Measurements from ENCODE around the gene ARL3. TPM values are rescaled to one million over a fixed set of nuclear protein-coding genes. Genes with fewer than 3 reads are reported as not detected.
A peak's percentile ranks its signal among the peaks of the same experiment; 100 is the strongest.

Gene ARL3
- total RNA-seq, 1 donor from 2014 or later = 7.3 TPM

DNA sequence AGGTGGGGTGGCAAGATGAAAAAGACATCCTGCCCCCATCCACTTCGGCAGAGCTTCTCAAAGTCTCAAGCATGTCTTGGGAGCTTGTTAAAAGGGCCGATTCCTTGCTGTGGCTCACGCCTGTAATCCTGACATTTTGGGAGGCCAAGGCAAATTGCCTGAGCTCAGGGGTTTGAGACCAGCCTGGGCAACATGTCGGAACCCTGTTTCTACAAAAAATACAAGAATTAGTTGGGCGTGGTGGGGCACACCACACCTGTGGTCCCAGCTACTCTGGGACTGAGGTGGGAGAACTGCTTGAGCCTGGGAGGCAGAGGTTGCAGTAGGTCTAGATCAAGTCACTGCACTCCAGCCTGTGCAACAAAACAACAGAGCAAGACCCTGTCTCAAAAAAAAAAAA is 55.4 kb downstream of the ARL3 start:
- Histone ChIP-seq H3K27me3 (ENCODE audit: low read depth) (no peaks in the 10 kb centered on the region), H3K36me3 (peaks cover 49% of the 10 kb centered on the region), H3K9me3 (no peaks in the 10 kb centered on the region), H3K4me3 (no peak overlapping the region), H3K4me1 (peaks cover 72% of the 10 kb centered on the region), H3K27ac (peak overlapping the region; percentile 83)
- ATAC-seq (no peak), DNase-seq (peak; percentile 24)
- TF ChIP-seq, protein P1, sequence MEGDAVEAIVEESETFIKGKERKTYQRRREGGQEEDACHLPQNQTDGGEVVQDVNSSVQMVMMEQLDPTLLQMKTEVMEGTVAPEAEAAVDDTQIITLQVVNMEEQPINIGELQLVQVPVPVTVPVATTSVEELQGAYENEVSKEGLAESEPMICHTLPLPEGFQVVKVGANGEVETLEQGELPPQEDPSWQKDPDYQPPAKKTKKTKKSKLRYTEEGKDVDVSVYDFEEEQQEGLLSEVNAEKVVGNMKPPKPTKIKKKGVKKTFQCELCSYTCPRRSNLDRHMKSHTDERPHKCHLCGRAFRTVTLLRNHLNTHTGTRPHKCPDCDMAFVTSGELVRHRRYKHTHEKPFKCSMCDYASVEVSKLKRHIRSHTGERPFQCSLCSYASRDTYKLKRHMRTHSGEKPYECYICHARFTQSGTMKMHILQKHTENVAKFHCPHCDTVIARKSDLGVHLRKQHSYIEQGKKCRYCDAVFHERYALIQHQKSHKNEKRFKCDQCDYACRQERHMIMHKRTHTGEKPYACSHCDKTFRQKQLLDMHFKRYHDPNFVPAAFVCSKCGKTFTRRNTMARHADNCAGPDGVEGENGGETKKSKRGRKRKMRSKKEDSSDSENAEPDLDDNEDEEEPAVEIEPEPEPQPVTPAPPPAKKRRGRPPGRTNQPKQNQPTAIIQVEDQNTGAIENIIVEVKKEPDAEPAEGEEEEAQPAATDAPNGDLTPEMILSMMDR (IDR thresholded peaks at IDR 0.05) = no peak
- intact Hi-C loops (cut with DNase I) = no loop called here

DNA sequence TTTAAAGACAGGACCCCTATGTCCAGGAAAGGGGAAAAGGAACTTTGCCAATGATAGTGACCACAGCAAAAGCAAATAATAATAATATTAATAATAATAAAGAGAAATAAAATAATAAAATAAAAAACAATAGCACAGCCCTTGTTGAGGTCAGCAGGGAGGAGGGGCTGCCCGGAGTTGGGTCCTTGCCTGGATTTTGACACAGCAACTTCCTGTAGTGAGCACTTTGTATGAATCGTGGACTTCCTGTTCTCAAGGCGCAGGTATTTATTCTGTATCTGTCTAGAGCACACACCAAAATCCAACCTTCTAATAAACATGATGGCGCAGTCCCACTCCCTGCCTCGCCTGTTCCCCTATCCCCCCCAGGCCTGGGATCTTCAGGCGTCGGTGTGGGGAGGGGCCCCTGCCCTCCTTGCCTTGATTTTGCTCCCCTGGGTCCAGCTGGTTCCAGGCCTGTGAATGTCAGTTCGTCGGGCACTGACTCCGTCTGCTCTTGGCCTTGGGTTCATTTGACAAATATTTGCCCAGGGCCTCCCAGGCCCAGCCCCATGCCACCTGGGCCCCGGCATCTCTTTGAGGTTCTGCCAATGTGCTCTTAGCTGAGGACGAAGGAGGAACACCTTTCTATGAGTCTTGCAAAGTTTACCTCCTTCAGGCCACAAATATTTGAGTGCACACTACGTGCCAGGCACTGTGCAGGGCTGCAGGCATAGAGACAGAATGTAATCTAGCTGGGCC is 56.0 kb downstream of the ARL3 start:
- Histone ChIP-seq H3K4me3 (no peak overlapping the region), H3K9me3 (no peaks in the 10 kb centered on the region), H3K27ac (peak overlapping the region; percentile 83), H3K4me1 (peaks cover 79% of the 10 kb centered on the region), H3K36me3 (peaks cover 56% of the 10 kb centered on the region), H3K27me3 (ENCODE audit: low read depth) (no peaks in the 10 kb centered on the region)
- intact Hi-C loops (cut with DNase I) = no loop called here
- TF ChIP-seq, protein P1 (IDR thresholded peaks at IDR 0.05) = no peak
- peak; percentile 82 for DNase-seq
- peak; percentile 86 to 91 for ATAC-seq

DNA sequence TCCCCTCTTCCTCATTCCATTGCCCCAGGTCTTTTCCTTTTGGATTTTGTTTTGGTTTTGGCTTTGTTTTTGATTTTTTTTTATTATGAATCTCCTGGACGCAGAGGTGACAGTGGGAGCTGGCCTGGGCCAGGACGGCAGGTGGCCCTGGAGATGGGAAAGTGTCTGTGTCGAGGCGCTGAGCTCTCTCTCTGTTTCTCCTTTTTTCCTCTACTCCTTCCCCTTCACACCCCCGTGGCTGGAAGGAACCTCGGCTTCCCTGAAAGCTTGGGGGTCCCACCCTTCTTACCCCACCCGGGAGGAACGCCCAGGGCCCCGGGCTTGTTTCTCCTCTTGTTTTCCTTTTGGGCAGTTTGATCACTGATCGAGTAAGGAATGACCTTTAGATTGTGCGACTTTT is 56.7 kb downstream of the ARL3 start:
- H3K36me3 ChIP-seq = peaks cover 63% of the 10 kb centered on the region
- no peaks in the 10 kb centered on the region for H3K9me3 ChIP-seq
- H3K27ac ChIP-seq = peak overlapping the region; percentile 83
- no peak for ATAC-seq
- intact Hi-C loops (cut with DNase I) = no loop called here
- TF ChIP-seq, protein P1 (IDR thresholded peaks at IDR 0.05) = no peak
- H3K4me3 ChIP-seq = no peak overlapping the region
- DNase-seq = no peak
- no peaks in the 10 kb centered on the region for H3K27me3 ChIP-seq (ENCODE audit: low read depth)
- peaks cover 86% of the 10 kb centered on the region for H3K4me1 ChIP-seq

DNA sequence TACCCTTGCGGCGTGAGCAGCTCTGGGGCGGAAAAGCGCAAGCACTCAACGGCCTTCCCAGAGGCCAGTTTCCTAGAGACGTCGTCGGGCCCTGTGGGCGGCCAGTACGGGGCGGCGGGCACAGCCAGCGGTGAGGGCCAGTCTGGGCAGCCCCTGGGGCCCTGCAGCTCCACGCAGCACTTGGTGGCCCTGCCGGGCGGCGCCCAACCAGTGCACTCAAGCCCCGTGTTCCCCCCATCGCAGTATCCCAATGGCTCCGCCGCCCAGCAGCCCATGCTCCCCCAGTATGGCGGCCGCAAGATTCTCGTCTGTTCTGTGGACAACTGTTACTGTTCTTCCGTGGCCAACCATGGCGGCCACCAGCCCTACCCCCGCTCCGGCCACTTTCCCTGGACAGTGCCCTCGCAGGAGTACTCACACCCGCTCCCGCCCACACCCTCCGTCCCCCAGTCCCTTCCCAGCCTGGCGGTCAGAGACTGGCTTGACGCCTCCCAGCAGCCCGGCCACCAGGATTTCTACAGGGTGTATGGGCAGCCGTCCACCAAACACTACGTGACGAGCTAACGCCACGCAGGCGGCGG is 57.3 kb downstream of the ARL3 start:
- peak overlapping the region; percentile 83 for H3K27ac ChIP-seq
- peaks cover 91% of the 10 kb centered on the region for H3K4me1 ChIP-seq
- H3K36me3 ChIP-seq = peaks cover 68% of the 10 kb centered on the region
- no peak for ATAC-seq
- no peak for DNase-seq
- no peaks in the 10 kb centered on the region for H3K9me3 ChIP-seq
- TF ChIP-seq, protein P1 (IDR thresholded peaks at IDR 0.05) = no peak
- no peak overlapping the region for H3K4me3 ChIP-seq
- intact Hi-C loops (cut with DNase I) = no loop called here
- no peaks in the 10 kb centered on the region for H3K27me3 ChIP-seq (ENCODE audit: low read depth)

DNA sequence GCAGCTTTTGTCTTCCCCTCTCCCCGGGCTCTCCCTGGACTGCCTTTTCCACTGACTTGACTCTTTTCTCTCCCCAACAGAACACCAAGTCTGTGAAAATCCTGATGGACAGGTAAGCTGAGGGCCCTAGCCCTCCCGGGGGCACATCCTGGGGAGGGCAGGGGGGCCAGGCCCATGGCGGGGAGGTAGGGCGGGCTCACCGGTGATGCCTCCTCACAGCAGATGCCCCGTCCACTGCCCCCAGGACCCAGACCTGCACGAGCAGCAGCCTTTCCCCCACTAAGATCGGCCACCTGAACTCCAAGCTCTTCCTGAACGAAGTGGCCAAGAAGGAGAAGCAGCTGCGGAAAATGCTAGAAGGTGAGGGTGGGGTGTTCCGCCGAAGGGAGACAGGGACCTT is 58.2 kb downstream of the ARL3 start:
- H3K27ac ChIP-seq = peak overlapping the region; percentile 83
- intact Hi-C loops (cut with DNase I) = no loop called here
- no peaks in the 10 kb centered on the region for H3K27me3 ChIP-seq (ENCODE audit: low read depth)
- H3K4me1 ChIP-seq = peaks cover 91% of the 10 kb centered on the region
- peaks cover 76% of the 10 kb centered on the region for H3K36me3 ChIP-seq
- H3K4me3 ChIP-seq = no peak overlapping the region
- TF ChIP-seq, protein P1 (IDR thresholded peaks at IDR 0.05) = no peak
- DNase-seq (no peak), ATAC-seq (no peak)
- H3K9me3 ChIP-seq = no peaks in the 10 kb centered on the region
